HG03135 (cell line): Measurements from ENCODE around the gene SPEF1.
A peak's percentile ranks its signal among the peaks of the same experiment; 100 is the strongest.
"Not testable (repeated sequence)": the region's sequence is repeated elsewhere in the genome, so short reads cannot be mapped to it uniquely, and the experiment has no call there.

Source experiments
- ATAC-seq: cut with Tn5 transposase; IDR thresholded peaks from one replicate; pipeline ENCODE4 v1.9.1; 2021; ENCODE audit warnings: mild to moderate bottlenecking, moderate library complexity; ENCODE audit not compliant: unreplicated experiment

The SPEF1 gene

GRCh38 chr20:3811467-3812258 is 30.4 kb upstream of the SPEF1 start:
- no peak for ATAC-seq

DNA sequence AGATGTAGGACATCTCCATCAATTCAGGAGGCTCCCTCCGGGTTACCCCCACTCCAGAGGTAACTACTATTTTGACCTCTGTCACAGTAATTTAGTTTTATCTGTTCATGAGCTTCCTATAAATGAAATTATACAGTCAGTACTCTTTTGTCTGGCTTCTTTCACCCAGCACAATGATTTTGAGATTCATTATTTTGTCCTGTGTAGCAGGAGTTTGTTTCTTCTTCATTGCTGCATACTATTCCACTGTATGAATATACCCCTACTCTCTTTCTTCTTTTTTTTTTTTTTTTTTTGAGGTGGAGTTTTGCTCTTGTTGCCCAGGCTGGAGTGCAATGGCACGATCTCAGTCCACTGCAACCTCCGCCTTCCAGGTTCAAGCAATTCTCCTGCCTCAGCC is 27.3 kb upstream of the SPEF1 start:
- no peak for ATAC-seq

- ATAC-seq = no peak
These were observed 23.5 kb upstream of the SPEF1 start for GRCh38 chr20:3804781-3805180.

- no peak for ATAC-seq
These were observed 23.1 kb upstream of the SPEF1 start for GRCh38 chr20:3804254-3804751.

- ATAC-seq = no peak
These were observed 22.6 kb upstream of the SPEF1 start for GRCh38 chr20:3803854-3804253.

DNA sequence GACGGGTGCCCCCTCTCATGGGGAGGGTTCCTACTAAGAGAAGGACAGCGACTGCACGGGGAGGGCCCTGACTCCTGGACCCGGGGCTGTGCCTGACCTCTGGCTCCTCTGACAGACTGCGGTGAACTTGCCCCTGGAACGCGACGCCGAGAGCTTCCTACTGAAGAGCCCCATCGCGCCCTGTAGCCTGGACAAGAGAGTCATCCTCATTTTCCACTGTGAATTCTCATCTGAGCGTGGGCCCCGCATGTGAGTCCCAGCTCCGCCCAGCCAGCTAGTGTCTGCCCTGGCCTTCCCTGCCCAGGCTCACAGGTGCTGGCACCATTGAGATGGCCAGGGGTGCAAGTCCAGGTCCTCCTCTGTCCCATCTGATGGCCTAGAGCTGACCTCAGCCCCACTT is 22.0 kb upstream of the SPEF1 start:
- no peak for ATAC-seq

DNA sequence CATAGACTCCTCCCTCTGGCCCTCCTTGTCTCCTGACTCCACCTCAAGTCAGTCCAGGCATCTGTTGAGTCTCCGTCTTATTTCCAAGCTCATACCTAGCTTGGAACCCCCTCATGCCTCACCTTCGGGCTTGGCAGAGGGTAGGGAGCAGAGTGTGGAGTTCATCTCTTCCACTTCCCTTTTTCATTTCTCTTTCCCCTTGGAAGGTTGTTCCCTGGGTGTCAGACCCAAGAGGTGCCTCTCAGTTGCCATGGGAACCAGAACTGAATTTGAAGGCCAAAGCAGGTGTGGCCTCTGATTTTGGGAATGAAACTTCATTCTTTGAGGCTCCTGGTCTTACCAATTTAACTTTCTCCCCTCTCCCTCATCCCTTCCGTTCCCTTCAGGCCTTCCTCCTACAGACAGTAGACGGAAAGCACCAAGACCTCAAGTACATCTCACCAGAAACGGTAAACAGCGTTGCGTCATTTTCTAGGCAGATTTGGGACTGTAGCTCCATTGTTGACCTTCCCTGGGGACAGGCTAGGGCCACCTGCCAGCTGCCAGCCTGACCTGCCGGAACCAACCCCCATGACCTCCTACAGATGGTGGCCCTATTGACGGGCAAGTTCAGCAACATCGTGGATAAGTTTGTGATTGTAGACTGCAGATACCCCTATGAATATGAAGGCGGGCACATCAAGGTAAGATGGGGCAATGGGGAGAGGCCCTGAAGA is 21.4 kb upstream of the SPEF1 start:
- no peak for ATAC-seq

DNA sequence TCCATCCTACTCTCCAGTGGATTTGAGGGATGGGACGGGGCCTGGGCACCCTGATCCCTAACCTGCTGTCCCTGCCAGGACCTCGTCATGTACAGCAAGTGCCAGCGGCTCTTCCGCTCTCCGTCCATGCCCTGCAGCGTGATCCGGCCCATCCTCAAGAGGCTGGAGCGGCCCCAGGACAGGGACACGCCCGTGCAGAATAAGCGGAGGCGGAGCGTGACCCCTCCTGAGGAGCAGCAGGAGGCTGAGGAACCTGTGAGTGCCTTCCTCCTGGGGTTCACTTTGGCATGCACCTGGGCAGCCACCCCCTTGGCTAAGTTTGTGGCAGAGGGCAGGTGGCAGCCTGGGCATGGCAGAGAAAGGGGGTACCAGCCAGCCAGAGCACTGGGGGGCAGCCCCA is 20.6 kb upstream of the SPEF1 start:
- ATAC-seq = no peak

DNA sequence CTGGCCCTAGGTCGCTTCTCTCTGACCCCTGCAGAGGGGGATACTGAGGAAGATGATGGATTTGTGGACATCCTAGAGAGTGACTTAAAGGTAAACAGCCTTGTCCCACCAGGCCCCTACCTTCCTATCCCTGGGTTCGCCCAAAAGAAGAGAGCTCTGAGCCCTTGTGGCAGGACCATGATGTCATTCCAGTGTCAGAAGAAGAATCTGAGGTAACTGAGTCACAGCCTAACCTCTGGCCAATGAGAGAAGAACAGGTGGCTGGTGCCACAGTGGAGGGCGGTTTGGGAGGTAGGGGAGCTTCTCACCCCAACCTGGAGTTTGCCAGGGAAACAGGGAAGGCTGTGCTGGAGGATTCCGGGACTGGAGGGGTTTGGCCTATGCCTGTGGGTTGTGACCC is 20.1 kb upstream of the SPEF1 start:
- no peak for ATAC-seq

- no peak for ATAC-seq
These were observed 19.6 kb upstream of the SPEF1 start for GRCh38 chr20:3800878-3801260.

DNA sequence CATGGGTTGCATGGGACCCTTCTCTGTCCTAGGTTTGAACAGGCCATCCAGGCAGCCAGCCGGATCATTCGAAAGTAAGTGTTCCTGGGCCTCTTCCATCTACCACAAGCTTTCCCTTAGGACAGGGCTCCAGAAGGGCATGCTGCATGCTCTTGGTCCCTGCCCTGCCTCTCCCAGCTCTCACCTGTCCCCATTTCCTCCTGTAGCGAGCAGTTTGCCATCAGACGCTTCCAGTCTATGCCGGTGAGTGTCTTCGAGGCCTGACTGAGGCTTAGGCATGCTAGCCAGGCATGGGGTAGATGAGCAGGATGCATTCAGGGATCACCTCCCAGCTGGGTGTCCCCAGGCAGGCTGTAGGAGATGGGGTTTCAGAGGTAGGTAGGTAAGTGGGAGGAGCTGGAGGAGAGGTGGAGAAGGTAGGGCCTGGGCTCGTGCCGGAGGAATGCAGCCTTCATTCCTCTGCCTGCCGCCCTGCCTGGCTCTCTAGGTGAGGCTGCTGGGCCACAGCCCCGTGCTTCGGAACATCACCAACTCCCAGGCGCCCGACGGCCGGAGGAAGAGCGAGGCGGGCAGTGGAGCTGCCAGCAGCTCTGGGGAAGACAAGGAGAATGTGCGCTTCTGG is 19.1 kb upstream of the SPEF1 start:
- no peak for ATAC-seq

DNA sequence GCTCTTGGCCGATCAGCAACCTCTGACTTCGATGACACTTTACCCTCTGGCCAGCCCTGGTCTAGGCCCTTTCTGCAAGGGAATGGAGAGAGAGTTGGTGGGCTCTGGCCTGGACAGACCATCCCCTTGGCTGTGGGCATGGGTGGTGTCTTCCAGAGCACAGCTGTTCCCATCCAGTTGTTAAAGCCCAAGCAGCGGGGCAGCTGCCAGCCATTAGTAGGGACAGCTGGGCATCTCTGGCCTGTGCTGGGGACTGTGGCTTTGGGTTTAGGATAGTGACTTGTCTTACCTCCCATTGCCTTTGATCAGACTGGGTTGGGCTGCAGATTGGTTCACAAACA is 17.6 kb upstream of the SPEF1 start:
- no peak for ATAC-seq

DNA sequence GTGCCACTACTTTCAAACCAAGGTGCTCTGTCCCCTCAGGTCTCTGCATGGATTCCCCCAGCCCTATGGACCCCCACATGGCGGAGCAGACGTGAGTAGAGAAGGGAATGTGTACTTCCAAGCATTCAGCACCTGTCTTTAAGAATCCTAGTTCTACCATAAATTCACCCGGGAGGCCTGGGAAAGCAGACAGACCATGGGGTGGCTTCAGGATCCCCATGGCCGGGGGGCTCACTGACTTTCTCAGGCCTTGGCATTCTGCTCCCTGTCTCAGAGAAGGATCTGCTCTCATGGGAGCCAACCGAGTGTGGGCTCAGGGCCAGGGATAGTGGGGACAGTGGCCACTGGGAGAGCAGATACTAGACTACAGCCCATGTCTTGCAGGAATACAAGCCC is 17.1 kb upstream of the SPEF1 start:
- ATAC-seq = no peak

- no peak for ATAC-seq
These were observed 16.5 kb upstream of the SPEF1 start for GRCh38 chr20:3797592-3798372.

- no peak for ATAC-seq
These were observed 15.9 kb upstream of the SPEF1 start for GRCh38 chr20:3797226-3797545.

- peak; percentile 3 for ATAC-seq
These were observed 15.4 kb upstream of the SPEF1 start for GRCh38 chr20:3796477-3797225.

GRCh38 chr20:3795511-3796468 is 14.5 kb upstream of the SPEF1 start, which contains the start of gene CDC25B:
TSS of gene CDC25B (plus strand) at chr20:3796310. CDS start at chr20:3796532, 222 bp downstream.
- peak; percentile 56 for ATAC-seq

- ATAC-seq = no peak
These were observed 13.6 kb upstream of the SPEF1 start for GRCh38 chr20:3794701-3795420.

DNA sequence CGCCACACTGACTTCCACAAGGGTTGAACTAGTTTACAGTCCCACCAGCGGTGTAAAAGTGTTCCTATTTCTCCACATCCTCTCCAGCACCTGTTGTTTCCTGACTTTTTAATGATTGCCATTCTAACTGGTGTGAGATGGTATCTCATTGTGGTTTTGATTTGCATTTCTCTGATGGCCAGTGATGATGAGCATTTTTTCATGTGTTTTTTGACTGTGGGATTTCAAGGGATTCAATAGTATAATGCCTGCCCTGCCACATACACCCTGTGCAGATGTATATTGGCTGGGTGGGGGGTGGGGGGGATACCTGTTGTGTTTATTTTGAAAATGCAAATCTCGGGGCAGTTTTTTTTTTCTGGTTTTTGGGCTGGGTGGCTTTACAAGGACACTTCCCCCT is 12.9 kb upstream of the SPEF1 start:
- not testable (repeated sequence) for ATAC-seq
